ENCODE measurements around the gene ROR1. TPM values are rescaled to one million over a fixed set of nuclear protein-coding genes. Genes with fewer than 3 reads are reported as not detected.
A peak's percentile ranks its signal among the peaks of the same experiment; 100 is the strongest.
"Not testable (repeated sequence)": the region's sequence is repeated elsewhere in the genome, so short reads cannot be mapped to it uniquely, and the experiment has no call there.

Gene ROR1
- total and polyA plus RNA-seq, 2 experiments from 2014 or later: 27.6 to 47.8 TPM

GRCh38 chr1:63784489-63785390 lies 10.9 kb downstream of the ROR1 start:
- Histone ChIP-seq H3K27ac (peak overlapping the region; percentile 10), H3K36me3 (no peaks in the 10 kb centered on the region), H3K9me3 (ENCODE audit: low read depth) (no peaks in the 10 kb centered on the region), H3K4me3 (no peak overlapping the region), H3K4me1 (ENCODE audit: low read depth) (peaks cover 59% of the 10 kb centered on the region), H3K27me3 (no peaks in the 10 kb centered on the region)
- DNase-seq (ENCODE audit: low read depth in 1 of 2, low spot score in 1 of 2): peak in 1 of 2 donors; percentile 31
- no peak for TF ChIP-seq CTCF (IDR thresholded peaks at IDR 0.05; ENCODE audit: low read depth, low read length)

- not testable (repeated sequence) for H3K27me3 ChIP-seq; H3K9me3 ChIP-seq (ENCODE audit: low read depth); H3K36me3 ChIP-seq; H3K27ac ChIP-seq; DNase-seq (ENCODE audit: low read depth in 1 of 2, low spot score in 1 of 2); H3K4me3 ChIP-seq
- peaks cover 80% of the 10 kb centered on the region for H3K4me1 ChIP-seq (ENCODE audit: low read depth)
Measured at GRCh38 chr1:63787270-63787669, 13.5 kb downstream of the ROR1 start.

- TF ChIP-seq CTCF (IDR thresholded peaks at IDR 0.05; ENCODE audit: low read depth, low read length): no peak
- H3K4me1 ChIP-seq (ENCODE audit: low read depth): peaks cover 82% of the 10 kb centered on the region
- no peaks in the 10 kb centered on the region for H3K36me3 ChIP-seq
- no peaks in the 10 kb centered on the region for H3K27me3 ChIP-seq
- peak in 1 of 2 donors; percentile 29 for DNase-seq (ENCODE audit: low read depth in 1 of 2, low spot score in 1 of 2)
- peak overlapping the region; percentile 4 for H3K27ac ChIP-seq
- H3K4me3 ChIP-seq: no peak overlapping the region
- H3K9me3 ChIP-seq (ENCODE audit: low read depth): no peaks in the 10 kb centered on the region
Measured at GRCh38 chr1:63787875-63788274, 14.1 kb downstream of the ROR1 start.

- TF ChIP-seq CTCF (IDR thresholded peaks at IDR 0.05; ENCODE audit: low read depth, low read length): no peak
- H3K27me3 ChIP-seq: no peaks in the 10 kb centered on the region
- H3K4me3 ChIP-seq: no peak overlapping the region
- H3K27ac ChIP-seq: peak overlapping the region; percentile 36
- H3K36me3 ChIP-seq: no peaks in the 10 kb centered on the region
- H3K9me3 ChIP-seq (ENCODE audit: low read depth): no peaks in the 10 kb centered on the region
- no peak for DNase-seq (ENCODE audit: low read depth in 1 of 2, low spot score in 1 of 2)
- peaks cover 84% of the 10 kb centered on the region for H3K4me1 ChIP-seq (ENCODE audit: low read depth)
Measured at GRCh38 chr1:63789856-63790605, 16.2 kb downstream of the ROR1 start.

- no peaks in the 10 kb centered on the region for H3K36me3 ChIP-seq
- H3K27ac ChIP-seq: no peak overlapping the region
- no peak overlapping the region for H3K4me3 ChIP-seq
- no peaks in the 10 kb centered on the region for H3K9me3 ChIP-seq (ENCODE audit: low read depth)
- no peak for TF ChIP-seq CTCF (IDR thresholded peaks at IDR 0.05; ENCODE audit: low read depth, low read length)
- H3K27me3 ChIP-seq: no peaks in the 10 kb centered on the region
- H3K4me1 ChIP-seq (ENCODE audit: low read depth): peaks cover 81% of the 10 kb centered on the region
- DNase-seq (ENCODE audit: low read depth in 1 of 2, low spot score in 1 of 2): no peak
Measured at GRCh38 chr1:63790989-63791388, 17.2 kb downstream of the ROR1 start.

- Histone ChIP-seq H3K27ac (peak overlapping the region; percentile 66), H3K9me3 (ENCODE audit: low read depth) (no peaks in the 10 kb centered on the region), H3K4me1 (ENCODE audit: low read depth) (peaks cover 83% of the 10 kb centered on the region), H3K36me3 (no peaks in the 10 kb centered on the region), H3K4me3 (no peak overlapping the region), H3K27me3 (no peaks in the 10 kb centered on the region)
- DNase-seq (ENCODE audit: low read depth in 1 of 2, low spot score in 1 of 2): peak in 1 of 2 donors; percentile 62
- no peak for TF ChIP-seq CTCF (IDR thresholded peaks at IDR 0.05; ENCODE audit: low read depth, low read length)
Measured at GRCh38 chr1:63792152-63792551, 18.3 kb downstream of the ROR1 start.
